ENCODE results near the gene F7.
A peak's percentile ranks its signal among the peaks of the same experiment; 100 is the strongest.

DNA sequence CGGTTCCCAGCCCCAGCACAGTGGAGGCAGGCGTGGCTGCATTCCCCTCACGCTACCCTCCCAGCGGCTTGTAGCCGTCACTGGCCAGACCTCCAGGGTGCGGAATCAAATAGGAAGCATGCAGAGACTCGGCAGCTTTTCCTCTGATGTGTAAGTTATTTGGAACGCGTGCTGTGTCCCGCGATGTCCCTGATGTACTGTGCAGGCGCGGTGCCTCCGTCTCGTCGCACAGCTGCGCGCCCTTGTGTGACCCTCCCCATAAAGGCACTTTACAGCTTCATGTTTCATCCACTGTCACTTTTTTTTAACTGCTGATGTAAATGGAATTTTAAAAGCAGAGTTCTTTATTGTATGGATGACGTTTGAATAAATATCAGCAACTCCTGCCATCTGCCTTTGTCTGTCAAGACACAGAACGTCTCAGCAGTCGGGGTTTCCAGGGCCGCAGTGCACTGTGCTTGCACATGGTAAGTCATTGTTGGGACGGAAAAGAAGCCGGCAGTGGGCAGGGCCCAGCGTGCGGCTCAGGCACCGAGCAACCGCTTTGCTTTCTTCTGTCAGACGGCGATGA lies 7.3 kb upstream of the F7 start:
- TF ChIP-seq EZH2 (IDR thresholded peaks at IDR 0.05; ENCODE audit: insufficient read depth, poor library complexity, severe bottlenecking) (peak; percentile 78), EZH2phosphoT487 (IDR thresholded peaks at IDR 0.05; ENCODE audit: insufficient read depth, low read depth) (no peak)
